NCI-H82 treated with DMSO at 0.1 percent for 48 hours (cell line): ENCODE data around the gene LRBA.
"Not testable (repeated sequence)": the region's sequence is repeated elsewhere in the genome, so short reads cannot be mapped to it uniquely, and the experiment has no call there.

Experiments used
- DNase-seq: peaks from one replicate; lab custom pipeline; 2025; ENCODE audit not compliant: unreplicated experiment; lab: John Stamatoyannopoulos, UW

The LRBA gene

DNA sequence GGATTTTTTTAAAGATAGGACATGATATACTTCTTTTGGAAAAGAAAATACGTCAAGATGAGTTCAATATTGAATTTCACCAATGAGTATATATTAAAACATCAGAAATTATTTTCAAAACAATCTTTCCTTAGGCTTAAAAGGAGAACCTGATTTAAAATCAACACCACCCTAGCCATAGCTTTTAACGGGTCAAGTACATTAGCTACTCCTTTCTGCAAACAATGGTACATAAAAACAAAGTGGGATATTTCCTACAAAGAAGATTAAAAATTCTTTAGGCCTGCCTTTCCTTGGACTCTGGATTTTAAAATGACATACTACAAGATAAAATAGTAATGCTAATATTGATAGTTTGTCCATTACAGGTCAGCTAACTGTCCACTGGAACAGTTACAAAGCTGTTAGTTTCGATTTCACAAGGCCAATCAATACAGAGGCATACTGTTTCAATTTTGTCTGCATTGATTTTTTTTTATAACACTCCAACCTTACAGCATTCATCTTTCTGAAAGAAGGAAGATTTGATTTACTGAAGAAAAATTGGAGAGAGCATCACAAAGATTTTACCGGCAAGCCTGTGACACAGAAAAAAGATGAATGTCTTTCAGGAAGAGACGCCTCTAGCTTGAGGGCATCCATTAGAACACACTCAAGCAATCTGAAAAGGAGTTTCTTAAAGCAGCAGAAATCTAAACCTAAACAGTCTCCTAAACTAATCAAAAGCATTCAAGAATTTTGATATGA lies 335.9 kb downstream of the LRBA start:
- DNase-seq: no peak

GRCh38 chr4:150673793-150674192 lies 341.3 kb downstream of the LRBA start:
- DNase-seq: no peak

DNA sequence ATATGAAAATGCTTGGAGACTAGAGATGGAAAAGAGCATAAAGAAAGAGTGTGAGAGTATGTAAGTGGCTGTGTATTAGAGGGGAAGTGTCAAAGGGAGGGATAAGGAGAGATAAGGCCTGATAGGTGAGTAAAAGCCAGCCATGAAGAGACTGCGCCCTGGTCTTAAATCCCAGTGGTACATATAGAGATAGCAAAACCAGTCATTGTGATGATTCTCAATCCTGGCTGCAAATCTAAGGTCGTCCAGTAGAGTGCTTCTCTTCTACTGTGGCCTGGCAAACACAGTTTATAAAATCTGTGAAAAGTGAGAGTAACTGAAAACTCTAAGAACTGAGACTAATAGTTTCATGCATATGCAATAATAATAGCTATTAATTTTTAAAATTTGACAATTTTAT lies 346.3 kb downstream of the LRBA start:
- DNase-seq: no peak

GRCh38 chr4:150664935-150665334 lies 350.1 kb downstream of the LRBA start:
- DNase-seq: no peak

DNA sequence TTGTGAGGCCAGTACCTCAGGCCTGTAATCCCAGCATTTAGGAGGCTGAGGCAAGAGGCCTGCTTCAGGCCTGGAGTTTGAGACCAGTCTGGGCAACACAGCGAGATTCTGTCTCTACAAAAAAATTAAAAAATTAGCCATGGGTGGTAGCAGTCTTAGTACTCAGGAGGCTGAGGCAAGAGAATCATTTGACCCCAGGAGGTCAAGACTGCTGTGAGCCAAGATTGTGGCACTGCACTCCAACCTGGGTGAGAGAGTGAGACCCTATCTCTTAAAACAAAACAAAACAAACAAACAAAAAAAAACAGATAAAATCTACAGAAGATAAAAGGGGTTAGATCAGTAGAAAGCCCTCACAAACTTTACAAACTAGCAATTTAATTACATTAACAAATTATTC lies 352.4 kb downstream of the LRBA start:
- DNase-seq: no peak

DNA sequence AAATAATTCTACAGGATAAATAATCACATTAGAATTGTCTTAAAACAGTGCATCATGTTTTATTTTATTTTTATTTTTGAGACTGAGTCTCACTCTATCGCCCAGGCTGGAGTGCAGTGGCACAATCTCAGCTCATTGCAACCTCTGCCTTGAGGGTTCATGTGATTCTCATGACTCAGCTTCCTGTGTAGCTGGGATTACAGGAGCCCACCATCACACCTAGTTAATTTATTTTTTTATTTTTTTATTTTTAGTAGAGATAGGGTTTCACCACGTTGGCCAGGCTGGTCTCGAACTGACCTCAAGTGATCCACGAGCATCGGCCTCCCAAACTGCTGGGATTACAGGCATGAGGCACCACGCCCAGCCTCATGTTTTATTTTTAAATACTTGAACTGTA lies 353.5 kb downstream of the LRBA start:
- DNase-seq: not testable (repeated sequence)

DNA sequence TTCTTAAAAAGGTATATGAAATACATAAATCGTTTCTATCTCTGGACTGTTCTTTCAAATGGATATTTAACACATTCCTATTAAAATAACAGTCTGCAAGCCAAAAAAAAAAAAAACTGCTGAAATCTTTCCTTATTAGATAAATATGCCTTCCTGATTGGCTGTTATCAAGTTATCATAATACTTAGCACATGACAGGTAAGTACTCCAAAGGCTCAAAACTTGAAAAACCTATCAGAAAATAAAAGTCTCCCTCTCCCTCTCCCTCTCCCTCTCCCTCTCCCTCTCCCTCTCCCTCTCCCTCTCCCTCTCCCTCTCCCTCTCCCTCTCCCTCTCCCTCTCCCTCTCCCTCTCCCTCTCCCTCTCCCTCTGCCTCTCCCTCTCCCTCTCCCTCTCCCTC lies 356.8 kb downstream of the LRBA start:
- DNase-seq: not testable (repeated sequence)

- no peak for DNase-seq
Observed at GRCh38 chr4:150656891-150657290, 358.2 kb downstream of the LRBA start.

DNA sequence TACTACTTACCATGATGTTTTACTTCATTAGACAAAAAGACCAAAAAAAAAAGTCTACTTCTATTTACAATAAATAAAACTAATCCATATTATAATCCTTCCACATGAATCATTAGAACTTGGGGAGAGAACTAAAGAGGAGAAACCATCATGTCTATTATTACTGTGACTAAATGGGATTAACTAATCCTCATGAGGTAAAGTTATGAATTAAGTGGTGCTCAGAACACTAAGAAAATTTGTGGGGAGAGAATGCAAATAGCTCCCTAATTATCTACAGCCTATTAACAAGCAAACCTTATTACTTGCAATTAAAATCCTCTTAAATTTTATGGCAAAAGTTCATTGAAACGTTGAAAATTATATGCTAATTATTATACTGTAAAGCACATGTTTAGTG lies 364.3 kb downstream of the LRBA start:
- no peak for DNase-seq

- DNase-seq: no peak
Observed at GRCh38 chr4:150648123-150648522, 367.0 kb downstream of the LRBA start.

DNA sequence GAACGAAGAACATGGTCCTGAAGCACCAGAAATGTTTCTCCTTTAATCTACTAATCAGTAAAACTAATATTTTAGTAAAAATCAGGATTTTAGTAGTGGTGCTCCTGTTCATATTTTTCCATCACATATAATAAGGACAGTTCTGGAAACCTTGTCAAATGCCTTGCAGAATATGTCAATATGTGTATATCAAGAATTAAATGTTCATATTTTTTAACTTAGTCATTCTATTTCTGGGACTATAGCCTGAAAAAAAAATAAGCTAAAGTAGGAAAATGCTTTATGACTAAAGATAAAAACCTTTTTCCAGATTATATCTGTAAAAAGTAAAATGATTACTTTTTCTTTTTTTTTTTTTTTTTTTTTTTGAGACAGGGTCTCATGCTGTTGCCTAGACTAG lies 368.1 kb downstream of the LRBA start:
- DNase-seq: no peak

DNA sequence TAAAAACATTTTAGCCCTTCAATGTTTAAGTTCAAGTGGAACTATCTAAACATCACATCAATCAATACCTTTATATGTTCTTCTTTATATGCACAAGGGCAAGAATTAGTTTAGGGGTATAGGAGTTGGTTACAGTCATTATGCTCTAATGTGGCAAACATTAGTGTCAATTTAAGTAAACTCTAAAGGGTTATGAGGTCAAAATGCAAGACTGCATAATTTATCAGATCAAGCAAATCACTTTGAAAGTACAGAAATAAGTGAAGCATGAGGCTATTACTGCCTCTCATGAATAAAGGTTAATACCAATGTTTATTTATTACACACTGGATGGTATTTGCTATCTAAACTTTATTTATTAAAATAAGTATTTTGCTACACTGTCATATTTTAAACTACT lies 373.5 kb downstream of the LRBA start:
- no peak for DNase-seq

DNA sequence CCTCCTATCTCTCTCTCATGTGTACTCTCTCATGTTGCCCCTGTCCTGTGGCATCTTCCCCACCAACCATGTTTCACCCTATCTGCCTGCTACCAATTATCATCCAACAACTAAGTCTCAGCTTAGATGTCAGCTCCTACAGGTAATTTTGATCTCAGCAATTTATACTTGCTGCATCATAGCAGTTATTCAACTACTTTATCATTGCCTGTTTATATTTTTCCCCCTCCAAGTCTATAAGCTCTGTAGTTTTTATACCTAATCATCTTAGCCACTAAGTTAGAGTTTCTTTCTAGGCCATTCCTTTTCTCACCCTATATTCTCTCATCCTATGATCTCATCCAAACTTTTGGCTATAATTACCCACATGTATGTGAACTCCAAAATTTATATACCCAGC lies 382.4 kb downstream of the LRBA start:
- DNase-seq: no peak

- no peak for DNase-seq
Observed at GRCh38 chr4:150628073-150628472, 387.0 kb downstream of the LRBA start.

DNA sequence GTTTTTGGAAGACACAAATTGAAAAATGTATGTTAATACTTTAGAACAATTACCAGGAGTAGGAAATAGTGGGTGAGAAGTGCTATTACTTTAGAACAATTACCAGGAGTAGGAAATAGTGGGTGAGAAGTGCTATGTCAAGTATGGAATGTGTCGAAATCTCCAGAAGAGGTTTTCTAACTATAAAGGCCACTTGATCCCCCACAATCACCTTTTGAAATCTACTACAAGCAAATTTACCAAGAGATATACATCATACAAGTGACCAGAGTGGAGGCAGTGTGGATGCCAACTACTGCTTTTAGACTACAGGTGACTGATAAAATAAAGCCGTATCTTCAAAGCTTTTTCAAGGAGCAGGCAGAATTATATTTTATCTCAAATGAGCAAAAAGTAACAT lies 390.1 kb downstream of the LRBA start:
- DNase-seq: no peak

DNA sequence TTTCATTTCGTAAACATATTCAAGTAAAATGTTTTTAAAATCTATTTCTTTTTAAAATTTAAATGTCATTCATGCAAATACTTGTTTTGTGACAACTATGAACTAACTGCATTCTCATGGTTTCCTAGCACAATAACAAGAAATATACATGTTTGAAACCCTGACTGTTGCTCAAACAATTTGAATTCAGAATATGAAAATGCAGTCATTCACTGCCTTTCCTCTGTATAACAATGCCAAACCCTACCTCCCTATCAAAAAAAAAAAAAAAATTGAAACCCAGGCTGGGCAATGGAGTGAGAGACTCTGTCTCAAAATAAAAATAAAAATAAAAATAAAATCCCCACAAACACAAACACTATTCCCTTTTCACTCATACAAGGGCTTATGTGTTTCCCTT lies 391.0 kb downstream of the LRBA start:
- DNase-seq: no peak

DNA sequence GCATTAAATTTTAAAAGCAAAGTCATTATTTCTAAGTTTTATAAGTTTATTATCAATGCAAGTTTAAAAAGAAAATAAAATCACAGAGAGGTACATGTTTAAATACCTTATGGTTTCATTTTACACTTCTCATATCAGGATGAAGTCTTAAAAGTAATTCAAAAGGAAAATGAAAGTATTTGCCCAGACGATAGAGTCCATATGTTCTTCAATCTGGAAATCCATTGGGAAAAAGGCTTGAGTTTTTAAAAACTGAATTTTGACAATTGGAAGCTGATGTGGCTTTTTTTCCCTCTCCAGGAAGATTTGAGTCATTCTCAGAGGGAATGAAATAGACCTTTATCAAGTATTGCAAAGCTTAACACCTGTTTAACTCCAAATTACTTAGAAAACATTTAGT lies 396.0 kb downstream of the LRBA start:
- DNase-seq: no peak

GRCh38 chr4:150609131-150609530 lies 406.0 kb downstream of the LRBA start:
- no peak for DNase-seq

DNA sequence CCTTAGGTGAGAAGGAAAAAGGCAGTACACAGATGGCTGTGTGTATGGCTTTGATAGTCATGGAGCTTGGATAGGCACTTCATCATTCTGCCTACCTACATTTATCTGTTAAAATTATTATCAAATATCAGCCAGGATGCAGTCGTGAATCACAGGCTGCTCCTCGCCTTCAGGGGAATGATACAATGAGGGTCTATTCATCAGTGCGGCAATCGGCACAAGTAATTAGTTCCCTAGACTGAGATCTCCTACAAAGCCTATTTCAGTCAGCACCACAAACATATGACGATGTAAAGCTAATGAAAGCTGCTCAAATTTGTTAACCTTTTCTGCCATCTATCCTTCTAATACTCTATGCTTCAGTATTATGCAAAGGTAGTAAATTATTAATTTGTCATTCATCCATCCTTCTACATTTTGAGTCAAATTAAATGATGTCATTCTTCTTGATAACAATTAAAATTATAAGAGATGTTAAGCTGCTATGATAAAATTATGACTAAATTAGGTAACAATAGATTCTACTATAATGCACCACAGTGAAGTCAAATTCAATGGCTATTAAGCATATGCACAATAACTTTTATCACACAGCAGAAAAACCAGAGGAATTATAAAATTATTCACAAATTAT lies 414.2 kb downstream of the LRBA start:
- no peak for DNase-seq

GRCh38 chr4:150599547-150599946 lies 415.5 kb downstream of the LRBA start:
- DNase-seq: no peak

DNA sequence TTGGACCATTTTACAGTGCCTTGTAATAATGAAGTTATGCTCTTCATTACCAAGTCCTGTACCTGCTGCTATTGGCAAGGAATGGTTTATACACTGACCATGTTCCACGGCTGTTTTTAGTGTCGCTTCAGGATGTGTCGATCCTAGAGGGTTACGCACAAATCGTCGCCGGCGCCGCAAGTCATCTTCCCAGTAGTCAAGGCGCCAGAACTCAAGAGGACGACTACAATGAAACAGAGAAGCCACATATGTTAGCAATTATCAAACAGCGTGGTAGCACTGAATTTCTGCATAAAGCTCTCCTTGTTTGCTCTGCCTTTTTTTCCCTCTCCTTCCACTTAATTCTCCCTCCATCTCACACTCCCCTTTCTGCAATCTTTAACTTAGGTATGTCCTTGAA lies 416.2 kb downstream of the LRBA start:
- no peak for DNase-seq

DNA sequence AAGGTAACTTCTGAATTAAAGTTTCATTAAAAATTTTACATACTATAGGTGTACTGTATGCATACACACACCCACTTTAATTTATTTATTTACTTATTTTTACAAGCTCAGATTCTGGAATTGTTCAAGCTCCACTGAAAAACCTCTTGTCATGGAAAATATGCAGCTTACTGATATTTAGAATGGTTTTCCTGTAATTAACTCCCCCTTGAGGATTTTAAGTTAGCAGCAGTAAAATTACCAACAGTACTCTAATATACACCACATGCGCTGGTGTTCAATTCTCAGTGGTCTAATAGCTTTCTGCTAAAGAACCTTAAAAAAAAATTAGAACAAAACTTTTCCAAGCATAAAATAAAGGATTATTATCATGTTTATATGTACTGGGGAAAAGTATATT lies 421.1 kb downstream of the LRBA start:
- no peak for DNase-seq

- no peak for DNase-seq
Observed at GRCh38 chr4:150591904-150592303, 423.2 kb downstream of the LRBA start.
